Measurements from ENCODE around the gene NFIA.

Gene NFIA

GRCh38 chr1:61237147-61237546 lies 154.8 kb downstream of the NFIA start:
- Histone ChIP-seq H3K9me3 (ENCODE audit: low read length) (no peaks in the 10 kb centered on the region), H3K4me3 (ENCODE audit: low read length) (no peak overlapping the region), H3K36me3 (ENCODE audit: insufficient read depth, low read length) (no peaks in the 10 kb centered on the region), H2AFZ (ENCODE audit: low read depth, low read length) (no peak overlapping the region), H3K4me1 (ENCODE audit: insufficient read depth, low read length) (no peaks in the 10 kb centered on the region), H3K27me3 (ENCODE audit: insufficient read depth, low read length) (no peaks in the 10 kb centered on the region)

GRCh38 chr1:61237659-61238358 lies 155.4 kb downstream of the NFIA start:
- no peaks in the 10 kb centered on the region for H3K4me1 ChIP-seq (ENCODE audit: insufficient read depth, low read length)
- H3K4me3 ChIP-seq (ENCODE audit: low read length), result no peak overlapping the region
- no peak overlapping the region for H2AFZ ChIP-seq (ENCODE audit: low read depth, low read length)
- H3K27me3 ChIP-seq (ENCODE audit: insufficient read depth, low read length), result no peaks in the 10 kb centered on the region
- H3K36me3 ChIP-seq (ENCODE audit: insufficient read depth, low read length), result no peaks in the 10 kb centered on the region
- H3K9me3 ChIP-seq (ENCODE audit: low read length), result no peaks in the 10 kb centered on the region

GRCh38 chr1:61238359-61238665 lies 156.0 kb downstream of the NFIA start:
- H3K36me3 ChIP-seq (ENCODE audit: insufficient read depth, low read length), result no peaks in the 10 kb centered on the region
- no peak overlapping the region for H2AFZ ChIP-seq (ENCODE audit: low read depth, low read length)
- no peaks in the 10 kb centered on the region for H3K9me3 ChIP-seq (ENCODE audit: low read length)
- no peak overlapping the region for H3K4me3 ChIP-seq (ENCODE audit: low read length)
- H3K4me1 ChIP-seq (ENCODE audit: insufficient read depth, low read length), result no peaks in the 10 kb centered on the region
- no peaks in the 10 kb centered on the region for H3K27me3 ChIP-seq (ENCODE audit: insufficient read depth, low read length)

- H3K9me3 ChIP-seq (ENCODE audit: low read length), result no peaks in the 10 kb centered on the region
- no peaks in the 10 kb centered on the region for H3K27me3 ChIP-seq (ENCODE audit: insufficient read depth, low read length)
- H3K4me3 ChIP-seq (ENCODE audit: low read length), result no peak overlapping the region
- peak overlapping the region; percentile 68 for H2AFZ ChIP-seq (ENCODE audit: low read depth, low read length)
- H3K36me3 ChIP-seq (ENCODE audit: insufficient read depth, low read length), result no peaks in the 10 kb centered on the region
- no peaks in the 10 kb centered on the region for H3K4me1 ChIP-seq (ENCODE audit: insufficient read depth, low read length)
Measured at GRCh38 chr1:61240878-61241277, 158.5 kb downstream of the NFIA start.

- Histone ChIP-seq H3K4me3 (ENCODE audit: low read length) (no peak overlapping the region), H2AFZ (ENCODE audit: low read depth, low read length) (peak overlapping the region; percentile 68), H3K9me3 (ENCODE audit: low read length) (no peaks in the 10 kb centered on the region), H3K36me3 (ENCODE audit: insufficient read depth, low read length) (no peaks in the 10 kb centered on the region), H3K27me3 (ENCODE audit: insufficient read depth, low read length) (no peaks in the 10 kb centered on the region), H3K4me1 (ENCODE audit: insufficient read depth, low read length) (no peaks in the 10 kb centered on the region)
Measured at GRCh38 chr1:61241411-61241838, 159.1 kb downstream of the NFIA start.

- H3K27me3 ChIP-seq (ENCODE audit: insufficient read depth, low read length), result no peaks in the 10 kb centered on the region
- peak overlapping the region; percentile 68 for H2AFZ ChIP-seq (ENCODE audit: low read depth, low read length)
- no peaks in the 10 kb centered on the region for H3K9me3 ChIP-seq (ENCODE audit: low read length)
- no peak overlapping the region for H3K4me3 ChIP-seq (ENCODE audit: low read length)
- H3K36me3 ChIP-seq (ENCODE audit: insufficient read depth, low read length), result no peaks in the 10 kb centered on the region
- H3K4me1 ChIP-seq (ENCODE audit: insufficient read depth, low read length), result no peaks in the 10 kb centered on the region
Measured at GRCh38 chr1:61241973-61242381, 159.6 kb downstream of the NFIA start.

- Histone ChIP-seq H3K36me3 (ENCODE audit: insufficient read depth, low read length) (no peaks in the 10 kb centered on the region), H3K4me3 (ENCODE audit: low read length) (no peak overlapping the region), H3K9me3 (ENCODE audit: low read length) (no peaks in the 10 kb centered on the region), H3K27me3 (ENCODE audit: insufficient read depth, low read length) (no peaks in the 10 kb centered on the region), H3K4me1 (ENCODE audit: insufficient read depth, low read length) (no peaks in the 10 kb centered on the region), H2AFZ (ENCODE audit: low read depth, low read length) (no peak overlapping the region)
Measured at GRCh38 chr1:61244114-61244513, 161.8 kb downstream of the NFIA start.

- H3K9me3 ChIP-seq (ENCODE audit: low read length), result no peaks in the 10 kb centered on the region
- no peaks in the 10 kb centered on the region for H3K27me3 ChIP-seq (ENCODE audit: insufficient read depth, low read length)
- no peaks in the 10 kb centered on the region for H3K4me1 ChIP-seq (ENCODE audit: insufficient read depth, low read length)
- H3K36me3 ChIP-seq (ENCODE audit: insufficient read depth, low read length), result no peaks in the 10 kb centered on the region
- no peak overlapping the region for H2AFZ ChIP-seq (ENCODE audit: low read depth, low read length)
- H3K4me3 ChIP-seq (ENCODE audit: low read length), result no peak overlapping the region
Measured at GRCh38 chr1:61245696-61246400, 163.5 kb downstream of the NFIA start.

- Histone ChIP-seq H3K4me1 (ENCODE audit: insufficient read depth, low read length) (no peaks in the 10 kb centered on the region), H3K36me3 (ENCODE audit: insufficient read depth, low read length) (no peaks in the 10 kb centered on the region), H3K27me3 (ENCODE audit: insufficient read depth, low read length) (no peaks in the 10 kb centered on the region), H3K4me3 (ENCODE audit: low read length) (no peak overlapping the region), H2AFZ (ENCODE audit: low read depth, low read length) (no peak overlapping the region), H3K9me3 (ENCODE audit: low read length) (no peaks in the 10 kb centered on the region)
Measured at GRCh38 chr1:61247051-61247825, 164.9 kb downstream of the NFIA start.

- H3K4me1 ChIP-seq (ENCODE audit: insufficient read depth, low read length), result no peaks in the 10 kb centered on the region
- H3K36me3 ChIP-seq (ENCODE audit: insufficient read depth, low read length), result no peaks in the 10 kb centered on the region
- no peak overlapping the region for H2AFZ ChIP-seq (ENCODE audit: low read depth, low read length)
- H3K4me3 ChIP-seq (ENCODE audit: low read length), result no peak overlapping the region
- H3K27me3 ChIP-seq (ENCODE audit: insufficient read depth, low read length), result no peaks in the 10 kb centered on the region
- no peaks in the 10 kb centered on the region for H3K9me3 ChIP-seq (ENCODE audit: low read length)
Measured at GRCh38 chr1:61247881-61248752, 165.8 kb downstream of the NFIA start.

- no peaks in the 10 kb centered on the region for H3K9me3 ChIP-seq (ENCODE audit: low read length)
- no peaks in the 10 kb centered on the region for H3K27me3 ChIP-seq (ENCODE audit: insufficient read depth, low read length)
- H2AFZ ChIP-seq (ENCODE audit: low read depth, low read length), result no peak overlapping the region
- H3K4me1 ChIP-seq (ENCODE audit: insufficient read depth, low read length), result no peaks in the 10 kb centered on the region
- no peaks in the 10 kb centered on the region for H3K36me3 ChIP-seq (ENCODE audit: insufficient read depth, low read length)
- no peak overlapping the region for H3K4me3 ChIP-seq (ENCODE audit: low read length)
Measured at GRCh38 chr1:61250933-61251332, 168.6 kb downstream of the NFIA start.

- Histone ChIP-seq H2AFZ (ENCODE audit: low read depth, low read length) (no peak overlapping the region), H3K9me3 (ENCODE audit: low read length) (no peaks in the 10 kb centered on the region), H3K4me3 (ENCODE audit: low read length) (no peak overlapping the region), H3K36me3 (ENCODE audit: insufficient read depth, low read length) (no peaks in the 10 kb centered on the region), H3K27me3 (ENCODE audit: insufficient read depth, low read length) (no peaks in the 10 kb centered on the region), H3K4me1 (ENCODE audit: insufficient read depth, low read length) (no peaks in the 10 kb centered on the region)
Measured at GRCh38 chr1:61253059-61253735, 170.8 kb downstream of the NFIA start.
